A549 (cell line): Measurements from ENCODE around the gene EFCAB7. TPM values are rescaled to one million over a fixed set of nuclear protein-coding genes. Genes with fewer than 3 reads are reported as not detected.

ENCODE experiments used
- ATAC-seq, 2 experiments: fragments of 200-7000 bp in 1 of 2; fragments of >200 bp in 1 of 2; cut with Nextera tagmentation in 1 of 2; cut with Tn5 transposase in 1 of 2; 3 replicates each; pipeline versions ENCODE4 v1.8.0 to v1.9.1; 2018 to 2020; ENCODE audit warnings: mild to moderate bottlenecking in 1 of 2, moderate library complexity in 1 of 2
- CTCF ChIA-PET: fragments of 300-600 bp; sonication (Branson Sonifier 250); formaldehyde crosslinking; extraction: SDS; loops from one replicate; lab custom pipeline; 2021; ENCODE audit warnings: antibody characterized with exemption, inconsistent platforms; lab: Yijun Ruan, JAX
- POLR2A ChIA-PET: fragments of 350-600 bp; formaldehyde crosslinking; extraction: SDS; loops from one replicate; lab custom pipeline; 2021; ENCODE audit warnings: antibody characterized with exemption, inconsistent platforms; lab: Yijun Ruan, JAX
- DNase-seq, 2 experiments: peaks; one replicate each; pipeline versions ENCODE4 v3.0.0 to v3.0.0-alpha.2; 2011 to 2016; ENCODE audit warnings: low read depth in 1 of 2, low spot score in 1 of 2
- FAIRE-seq: peaks from 2 replicates; lab custom pipeline; 2011; peaks lifted over from hg19 to GRCh38; lab: Jason Lieb, UNC
- H3K27ac ChIP-seq, 2 experiments: fragments of >200 bp; sonication (Bioruptor Twin); formaldehyde crosslinking; 3 replicates each; pipeline ENCODE4 v1.5.1; 2016 to 2017
- H3K4me1 ChIP-seq: fragments of >200 bp; sonication (Bioruptor Twin); formaldehyde crosslinking; 3 replicates; pipeline ENCODE4 v1.6.1; 2016
- H3K4me2 ChIP-seq: fragments of >200 bp; sonication (Bioruptor Twin); formaldehyde crosslinking; 3 replicates; pipeline ENCODE4 v1.6.1; 2016
- H3K4me3 ChIP-seq: fragments of >200 bp; sonication (Bioruptor Twin); formaldehyde crosslinking; 3 replicates; pipeline ENCODE4 v1.5.1; 2016
- H3K9me3 ChIP-seq: fragments of >200 bp; sonication (Bioruptor Twin); formaldehyde crosslinking; 3 replicates; pipeline ENCODE4 v1.6.1; 2016
- BHLHE40 ChIP-seq: IDR thresholded peaks from 2 replicates; pipeline ENCODE4 v1.6.1; 2012; ENCODE audit warnings: low read depth, low read length, inconsistent platforms
- CBX8 ChIP-seq: fragments of 200-600 bp; sonication (generic); IDR thresholded peaks from 2 replicates; pipeline ENCODE4 v1.6.1; 2016
- CEBPB ChIP-seq, 2 experiments: fragments of >200 bp in 1 of 2; sonication (Bioruptor Twin) in 1 of 2; formaldehyde crosslinking in 1 of 2; IDR thresholded peaks; 2 replicates each; pipeline ENCODE4 v1.6.1; 2012 to 2016
- CHD2 ChIP-seq: fragments of 150-350 bp; IDR thresholded peaks from 2 replicates; pipeline ENCODE4 v1.6.1; 2014; ENCODE audit warnings: low read length; ENCODE audit not compliant: partially characterized antibody
- CHD4 ChIP-seq: fragments of 200-600 bp; sonication (generic); IDR thresholded peaks from 2 replicates; pipeline ENCODE4 v1.6.1; 2016; ENCODE audit warnings: antibody characterized with exemption, mild to moderate bottlenecking, borderline replicate concordance
- EHMT2 ChIP-seq: fragments of 200-600 bp; sonication (generic); IDR thresholded peaks from 2 replicates; pipeline ENCODE4 v1.6.1; 2016; ENCODE audit warnings: antibody characterized with exemption, low read depth, mild to moderate bottlenecking, moderate library complexity
- EP300 ChIP-seq, 2 experiments: fragments of >200 bp; sonication (Bioruptor Twin); formaldehyde crosslinking; IDR thresholded peaks; 2 replicates in 1 of 2; 3 replicates in 1 of 2; pipeline ENCODE4 v1.6.1; 2016 to 2017
- FOSB ChIP-seq: fragments of 250-450 bp; sonication (Bioruptor Pico); IDR thresholded peaks from 2 replicates; pipeline ENCODE4 v1.5.0; 2020; ENCODE audit warnings: mild to moderate bottlenecking, moderate library complexity
- GATA3 ChIP-seq: IDR thresholded peaks from 2 replicates; pipeline ENCODE4 v1.6.1; 2012; ENCODE audit warnings: borderline replicate concordance
- HEYL ChIP-seq: fragments of 250-450 bp; sonication (Bioruptor Pico); IDR thresholded peaks from 2 replicates; pipeline ENCODE4 v1.8.0; 2021; ENCODE audit warnings: mild to moderate bottlenecking, moderate library complexity
- JUN ChIP-seq, 2 experiments: fragments of >200 bp; sonication (Bioruptor Twin); formaldehyde crosslinking; IDR thresholded peaks; 2 replicates in 1 of 2; 3 replicates in 1 of 2; pipeline ENCODE4 v1.6.1; 2016 to 2017
- KDM5A ChIP-seq: fragments of 200-600 bp; sonication (generic); IDR thresholded peaks from 2 replicates; pipeline ENCODE4 v1.6.1; 2016; ENCODE audit warnings: antibody characterized with exemption, mild to moderate bottlenecking
- MYC ChIP-seq: IDR thresholded peaks from 2 replicates; pipeline ENCODE4 v1.6.1; 2012; ENCODE audit warnings: mild to moderate bottlenecking, inconsistent platforms, low read length, improper control_type of control experiment, borderline replicate concordance
- PHF8 ChIP-seq: fragments of 200-600 bp; sonication (generic); IDR thresholded peaks from 2 replicates; pipeline ENCODE4 v1.6.1; 2016; ENCODE audit warnings: low read depth, mild to moderate bottlenecking, antibody characterized with exemption, moderate library complexity, borderline replicate concordance
- POLR2A ChIP-seq: IDR thresholded peaks from 2 replicates; pipeline ENCODE4 v1.6.1; 2012; ENCODE audit warnings: mild to moderate bottlenecking, low read length
- RCOR1 ChIP-seq: fragments of 150-350 bp; IDR thresholded peaks from 2 replicates; pipeline ENCODE4 v1.6.1; 2014; ENCODE audit warnings: antibody characterized with exemption, low read length, low read depth
- ZFP36 ChIP-seq: fragments of 450-650 bp; IDR thresholded peaks from 2 replicates; pipeline ENCODE4 v1.6.1; 2014; ENCODE audit warnings: borderline replicate concordance; ENCODE audit not compliant: partially characterized antibody
- WGBS: methylation state at CpG from one replicate; pipeline ENCODE4 v1.1.6; 2017; ENCODE audit errors: missing lambda C conversion rate; 5-methylcytosine and 5-hydroxymethylcytosine counted together
- polyA plus RNA-seq, 4 experiments: library from polyadenylated mRNA; depleted of rRNA in 3 of 4; stranded (reverse); fragments of >200 nt; fragmentation: RNase III in 1 of 4; extraction: RNeasy Plus Mini Kit Qiagen cat#74134 plus additional on column Dnase treatment in 1 of 4; gene quantifications; 2 replicates in 3 of 4; 3 replicates in 1 of 4; pipeline ENCODE4 v1.2.3, GENCODE V29; 2011 to 2017
- TF ChIP-seq, protein P1 (sequence below): fragments of >200 bp; sonication (Bioruptor Twin); formaldehyde crosslinking; IDR thresholded peaks from 3 replicates; pipeline ENCODE4 v1.6.1; 2016
- TF ChIP-seq, protein P2 (sequence below): IDR thresholded peaks from 2 replicates; pipeline ENCODE4 v1.6.1; 2012
- TF ChIP-seq, protein P3 (sequence below): fragments of 250-450 bp; sonication (Bioruptor Pico); IDR thresholded peaks from 2 replicates; pipeline ENCODE4 v1.5.0; 2020; ENCODE audit warnings: low read depth, mild to moderate bottlenecking, moderate library complexity

EFCAB7 gene
- polyA plus RNA-seq, 2 of the 4 experiments (the other 2 are of a cell fraction): 4.6 to 5.6 TPM

DNA sequence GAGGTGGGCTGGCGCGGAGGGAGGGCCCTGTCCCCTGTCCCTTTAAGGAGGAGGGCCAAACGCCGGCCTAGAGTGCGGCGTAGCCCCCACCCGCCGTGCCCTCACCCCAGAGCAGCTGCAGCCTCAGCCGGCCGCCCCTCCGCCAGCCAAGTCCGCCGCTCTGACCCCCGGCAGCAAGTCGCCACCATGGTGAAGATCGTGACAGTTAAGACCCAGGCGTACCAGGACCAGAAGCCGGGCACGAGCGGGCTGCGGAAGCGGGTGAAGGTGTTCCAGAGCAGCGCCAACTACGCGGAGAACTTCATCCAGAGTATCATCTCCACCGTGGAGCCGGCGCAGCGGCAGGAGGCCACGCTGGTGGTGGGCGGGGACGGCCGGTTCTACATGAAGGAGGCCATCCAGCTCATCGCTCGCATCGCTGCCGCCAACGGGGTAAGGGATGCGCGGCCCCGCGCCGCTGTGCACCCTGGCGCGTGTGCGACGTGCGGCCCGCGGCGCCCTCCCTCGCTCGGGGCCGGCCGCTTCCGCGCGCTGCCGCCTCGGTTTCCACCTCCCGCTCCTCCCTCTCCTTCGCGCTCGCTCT is 70.1 kb downstream of the EFCAB7 start, which contains the start of gene PGM1:
TSS of gene PGM1 (plus strand) at position 109 of the 583 bp plus-strand sequence. CDS start at position 187, 78 bp downstream.
- FAIRE-seq (no peak), DNase-seq (peak; percentile 31 to 76), ATAC-seq (peak; percentile 90 to 91)
- peak within 1 kb of the TSS; percentile 96 for H3K4me3 ChIP-seq
- peak; percentile 46 for TF ChIP-seq POLR2A
- TF ChIP-seq, protein P1, sequence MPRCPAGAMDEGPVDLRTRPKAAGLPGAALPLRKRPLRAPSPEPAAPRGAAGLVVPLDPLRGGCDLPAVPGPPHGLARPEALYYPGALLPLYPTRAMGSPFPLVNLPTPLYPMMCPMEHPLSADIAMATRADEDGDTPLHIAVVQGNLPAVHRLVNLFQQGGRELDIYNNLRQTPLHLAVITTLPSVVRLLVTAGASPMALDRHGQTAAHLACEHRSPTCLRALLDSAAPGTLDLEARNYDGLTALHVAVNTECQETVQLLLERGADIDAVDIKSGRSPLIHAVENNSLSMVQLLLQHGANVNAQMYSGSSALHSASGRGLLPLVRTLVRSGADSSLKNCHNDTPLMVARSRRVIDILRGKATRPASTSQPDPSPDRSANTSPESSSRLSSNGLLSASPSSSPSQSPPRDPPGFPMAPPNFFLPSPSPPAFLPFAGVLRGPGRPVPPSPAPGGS: 0 out of 3 replicates have a peak, but pooled peaks have one; percentile 33
- TF ChIP-seq GATA3: 0 out of 2 replicates have a peak, but pooled peaks have one; percentile 19
- no peak for TF ChIP-seq RCOR1
- TF ChIP-seq ZFP36: no peak
- TF ChIP-seq, protein P2, sequence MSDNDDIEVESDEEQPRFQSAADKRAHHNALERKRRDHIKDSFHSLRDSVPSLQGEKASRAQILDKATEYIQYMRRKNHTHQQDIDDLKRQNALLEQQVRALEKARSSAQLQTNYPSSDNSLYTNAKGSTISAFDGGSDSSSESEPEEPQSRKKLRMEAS: peak; percentile 36; the same call in 1 of the 2 replicates
- TF ChIP-seq PHF8: peak; percentile 48; the same call in 1 of the 2 replicates
- TF ChIP-seq FOSB (CRISPR knock-in tag): no peak
- TF ChIP-seq JUN (IDR thresholded peaks at IDR 0.05): 0 out of 5 replicates have a peak, but pooled peaks of 1 of the 2 experiments have one; percentile 1
- H3K4me2 ChIP-seq: peak within 1 kb of the TSS; percentile 83
- H3K9me3 ChIP-seq: no peaks in the 10 kb centered on the region
- ChIA-PET POLR2A (no interaction called here), CTCF (interaction anchor here (0.5 to 1.2 kb wide), 2 partner anchors 260 to 653 kb away, joined by 3 to 4 read pairs; no protein-coding TSS in a partner anchor)
- WGBS: no CpG with 5 or more reads among the region's 64 CpGs
- H3K4me1 ChIP-seq: peaks cover 20% of the 10 kb centered on the region
- H3K27ac ChIP-seq: peak within 1 kb of the TSS; percentile 91 to 93

DNA sequence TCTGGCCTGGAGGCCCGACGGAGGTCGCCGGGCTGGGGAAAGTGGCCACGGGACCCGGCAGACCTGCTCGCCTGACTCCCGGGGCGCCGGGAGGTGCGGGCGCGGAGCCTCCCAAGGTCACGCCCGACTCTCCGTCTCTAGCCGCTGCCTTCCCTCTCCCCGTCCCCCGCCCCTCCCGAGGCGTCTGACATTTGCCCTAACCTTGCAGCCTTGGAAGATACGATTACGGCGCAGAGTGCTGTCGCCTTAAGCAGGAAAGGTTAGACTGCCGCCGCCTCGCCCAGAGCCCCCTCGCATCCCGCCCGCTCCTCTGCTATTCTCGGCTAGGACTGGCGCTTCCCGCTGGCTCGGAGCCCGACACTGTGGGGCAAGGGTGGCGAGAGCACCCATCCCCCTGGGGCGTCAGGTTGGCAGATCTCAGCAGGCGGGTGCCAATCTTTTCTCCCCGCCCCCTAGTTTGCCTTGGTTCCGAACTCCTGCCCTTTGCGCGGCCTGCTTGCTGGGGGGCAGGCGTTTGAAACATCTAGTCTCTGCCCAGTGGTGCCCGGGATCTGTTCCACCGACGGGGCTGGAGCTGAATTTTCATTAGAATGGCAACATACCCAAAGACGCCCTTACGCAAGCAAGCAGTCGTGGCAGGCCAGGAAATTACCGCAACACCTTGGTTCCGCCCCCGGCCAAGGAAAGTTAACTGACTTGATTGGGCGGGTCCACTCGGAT is 70.7 kb downstream of the EFCAB7 start:
- no peaks in the 10 kb centered on the region for H3K9me3 ChIP-seq
- DNase-seq (peak; percentile 36 to 80), ATAC-seq (peak; percentile 77 to 80), FAIRE-seq (no peak)
- peak overlapping the region; percentile 83 for H3K4me2 ChIP-seq
- H3K4me1 ChIP-seq: peaks cover 20% of the 10 kb centered on the region
- TF ChIP-seq HEYL (CRISPR knock-in tag) (no peak), ZFP36 (no peak), PHF8 (0 out of 2 replicates have a peak, but pooled peaks have one; percentile 13), CEBPB (IDR thresholded peaks at IDR 0.05) (peak; percentile 51 to 86), EP300 (IDR thresholded peaks at IDR 0.05) (no peak), JUN (IDR thresholded peaks at IDR 0.05) (peak in 1 of 2 experiments; percentile 40; a peak in 1 of 5 replicates)
- POLR2A ChIA-PET: no interaction called here
- CTCF ChIA-PET: no interaction called here
- H3K27ac ChIP-seq: peak overlapping the region; percentile 91 to 93
- peak overlapping the region; percentile 96 for H3K4me3 ChIP-seq
- 2% methylated on average over 12 of the region's 55 CpGs for WGBS

DNA sequence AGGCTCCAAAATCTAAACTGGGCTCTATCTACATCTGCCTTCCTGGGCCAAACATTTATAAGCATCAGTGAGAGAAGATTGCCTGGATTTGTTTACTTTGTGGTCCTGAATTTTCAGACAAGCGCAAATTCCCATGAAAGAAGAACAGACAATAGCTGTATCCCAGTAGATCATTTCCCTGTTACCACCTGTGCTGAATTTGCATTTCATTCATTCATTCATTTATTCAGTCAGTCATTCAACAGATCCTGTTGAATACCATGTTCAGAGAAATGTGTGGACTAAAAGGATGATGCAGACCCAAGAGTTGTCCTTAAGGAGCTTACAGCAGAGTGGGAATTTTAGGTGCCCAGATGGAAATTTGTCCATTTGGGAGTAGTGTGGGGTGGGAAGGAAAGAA is 72.1 kb downstream of the EFCAB7 start:
- no peaks in the 10 kb centered on the region for H3K9me3 ChIP-seq
- WGBS: 94% methylated on average over 1 of the region's 1 CpG
- H3K27ac ChIP-seq: no peak overlapping the region
- H3K4me1 ChIP-seq: peaks cover 20% of the 10 kb centered on the region
- H3K4me2 ChIP-seq: no peak overlapping the region
- no peak for FAIRE-seq
- TF ChIP-seq KDM5A: no peak
- no peak for TF ChIP-seq CHD2
- TF ChIP-seq MYC: no peak
- TF ChIP-seq CEBPB (IDR thresholded peaks at IDR 0.05): no peak
- no peak for TF ChIP-seq CBX8
- no peak for TF ChIP-seq HEYL (CRISPR knock-in tag)
- no peak for TF ChIP-seq EHMT2
- no peak for TF ChIP-seq BHLHE40
- TF ChIP-seq CHD4: no peak
- TF ChIP-seq, protein P3, sequence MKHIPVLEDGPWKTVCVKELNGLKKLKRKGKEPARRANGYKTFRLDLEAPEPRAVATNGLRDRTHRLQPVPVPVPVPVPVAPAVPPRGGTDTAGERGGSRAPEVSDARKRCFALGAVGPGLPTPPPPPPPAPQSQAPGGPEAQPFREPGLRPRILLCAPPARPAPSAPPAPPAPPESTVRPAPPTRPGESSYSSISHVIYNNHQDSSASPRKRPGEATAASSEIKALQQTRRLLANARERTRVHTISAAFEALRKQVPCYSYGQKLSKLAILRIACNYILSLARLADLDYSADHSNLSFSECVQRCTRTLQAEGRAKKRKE (CRISPR knock-in tag): no peak
- ChIA-PET POLR2A (no interaction called here), CTCF (interaction anchor here (0.8 kb wide), 1 partner anchor 651 kb away, joined by 3 read pairs; no protein-coding TSS in a partner anchor)
- H3K4me3 ChIP-seq: no peak overlapping the region
- no peak for DNase-seq
- no peak for ATAC-seq
